Kidney capillary endothelial cell (primary cell): ENCODE results near the gene APLP2.
"Not testable (repeated sequence)": the region's sequence is repeated elsewhere in the genome, so short reads cannot be mapped to it uniquely, and the experiment has no call there.

Experiments
- DNase-seq: peaks from one replicate; pipeline ENCODE4 v3.0.0-alpha.2; 2018; ENCODE audit warnings: low spot score

APLP2 gene

DNA sequence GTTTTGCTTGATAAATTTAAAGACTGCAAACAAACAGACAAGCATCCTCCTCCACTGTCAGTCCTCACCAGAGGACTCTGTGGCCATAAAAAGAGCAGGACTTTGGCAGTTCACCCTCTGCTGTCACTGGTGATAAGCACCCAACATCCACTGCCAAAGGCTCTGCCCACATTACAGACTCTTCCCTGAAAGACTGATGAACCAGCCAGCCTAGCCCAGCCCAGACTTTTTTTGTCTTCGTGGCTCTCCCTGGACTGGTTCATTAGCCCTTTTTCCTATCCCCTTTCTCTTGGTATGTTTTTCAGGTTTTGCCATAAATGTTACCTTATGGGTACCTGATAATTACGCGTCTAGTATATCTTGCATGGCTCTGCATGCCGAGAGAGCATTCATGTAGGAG lies 104.9 kb downstream of the APLP2 start:
- DNase-seq: no peak

DNA sequence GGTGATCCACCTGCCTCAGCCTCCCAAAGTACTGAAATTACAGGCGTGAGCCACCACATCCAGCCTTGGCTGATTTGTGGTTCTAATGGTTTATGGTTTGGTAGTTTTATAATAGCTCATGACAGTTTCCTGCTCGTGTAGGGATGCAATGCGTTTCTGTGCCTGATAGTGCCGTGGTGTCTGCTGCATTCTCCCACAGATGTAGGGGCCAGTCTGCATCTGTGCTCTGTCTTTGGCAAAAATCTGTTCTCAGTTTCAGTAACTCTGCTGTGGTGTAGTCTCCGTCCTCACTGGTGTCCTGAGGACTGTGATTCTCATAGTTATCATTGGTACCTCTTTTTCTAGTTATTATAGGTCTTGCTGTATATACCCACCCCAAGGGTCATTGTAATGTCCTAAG lies 106.2 kb downstream of the APLP2 start:
- DNase-seq: no peak

DNA sequence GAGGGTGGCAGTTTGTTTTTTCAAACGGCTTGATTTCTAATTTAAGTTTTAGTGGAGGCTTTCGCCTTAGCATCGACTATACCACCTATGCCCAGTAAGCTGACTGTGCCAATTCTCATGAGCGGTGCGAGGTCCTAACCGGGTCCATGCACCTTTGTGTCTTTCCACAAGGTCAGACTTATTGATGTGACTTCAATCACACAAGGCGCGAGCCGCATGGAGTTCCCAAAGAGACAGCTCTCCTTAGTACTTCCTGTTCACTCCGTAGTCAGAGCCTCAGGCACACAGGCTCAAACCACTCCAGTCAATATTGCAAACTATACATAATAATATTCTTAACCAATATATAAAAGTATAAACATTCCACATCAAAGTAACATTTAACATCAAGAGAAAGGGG lies 108.1 kb downstream of the APLP2 start:
- no peak for DNase-seq

DNA sequence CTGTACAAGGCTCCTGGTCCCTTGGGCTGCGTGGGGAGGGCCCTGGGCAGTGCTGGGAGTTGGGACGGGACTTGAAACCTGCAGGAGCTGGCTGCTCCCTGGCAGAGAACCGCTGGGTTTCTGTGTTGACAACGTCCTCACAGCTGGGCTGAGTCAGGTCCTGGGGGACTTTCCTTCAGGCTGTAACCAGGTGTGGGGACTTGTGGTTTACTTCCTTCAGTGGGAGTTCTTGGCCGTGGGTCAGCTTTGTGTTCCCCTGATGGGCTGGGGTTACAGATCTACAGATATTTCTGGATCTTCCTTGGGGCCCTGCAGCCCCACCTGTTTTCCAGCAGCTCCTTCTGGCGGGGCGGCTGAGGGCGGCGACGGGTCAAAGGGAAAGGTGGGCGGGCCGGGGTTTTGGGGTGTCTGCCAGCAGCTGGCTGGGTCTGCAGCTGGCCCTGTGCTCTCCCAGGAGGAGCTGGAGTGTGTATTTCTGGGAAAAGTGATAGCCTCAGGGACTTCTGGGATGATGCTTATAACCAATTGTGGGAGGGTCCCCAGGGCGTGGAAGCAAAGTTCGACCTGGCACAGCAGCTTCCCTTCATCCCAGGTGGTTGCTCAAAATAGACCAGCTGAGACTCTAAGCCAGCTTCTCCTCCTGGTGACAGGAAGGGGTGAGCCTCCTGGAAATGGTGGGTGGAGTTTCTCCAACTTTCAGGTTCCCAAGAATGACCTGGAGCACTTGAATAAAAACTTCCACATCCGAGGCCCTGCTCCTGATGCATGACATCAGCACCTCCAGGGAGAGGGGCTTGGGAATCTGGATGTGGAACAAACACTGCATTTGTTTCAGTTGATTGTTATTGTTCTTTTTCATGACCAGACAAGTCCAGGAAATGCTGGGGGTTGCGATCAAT lies 109.0 kb downstream of the APLP2 start:
- DNase-seq: no peak

DNA sequence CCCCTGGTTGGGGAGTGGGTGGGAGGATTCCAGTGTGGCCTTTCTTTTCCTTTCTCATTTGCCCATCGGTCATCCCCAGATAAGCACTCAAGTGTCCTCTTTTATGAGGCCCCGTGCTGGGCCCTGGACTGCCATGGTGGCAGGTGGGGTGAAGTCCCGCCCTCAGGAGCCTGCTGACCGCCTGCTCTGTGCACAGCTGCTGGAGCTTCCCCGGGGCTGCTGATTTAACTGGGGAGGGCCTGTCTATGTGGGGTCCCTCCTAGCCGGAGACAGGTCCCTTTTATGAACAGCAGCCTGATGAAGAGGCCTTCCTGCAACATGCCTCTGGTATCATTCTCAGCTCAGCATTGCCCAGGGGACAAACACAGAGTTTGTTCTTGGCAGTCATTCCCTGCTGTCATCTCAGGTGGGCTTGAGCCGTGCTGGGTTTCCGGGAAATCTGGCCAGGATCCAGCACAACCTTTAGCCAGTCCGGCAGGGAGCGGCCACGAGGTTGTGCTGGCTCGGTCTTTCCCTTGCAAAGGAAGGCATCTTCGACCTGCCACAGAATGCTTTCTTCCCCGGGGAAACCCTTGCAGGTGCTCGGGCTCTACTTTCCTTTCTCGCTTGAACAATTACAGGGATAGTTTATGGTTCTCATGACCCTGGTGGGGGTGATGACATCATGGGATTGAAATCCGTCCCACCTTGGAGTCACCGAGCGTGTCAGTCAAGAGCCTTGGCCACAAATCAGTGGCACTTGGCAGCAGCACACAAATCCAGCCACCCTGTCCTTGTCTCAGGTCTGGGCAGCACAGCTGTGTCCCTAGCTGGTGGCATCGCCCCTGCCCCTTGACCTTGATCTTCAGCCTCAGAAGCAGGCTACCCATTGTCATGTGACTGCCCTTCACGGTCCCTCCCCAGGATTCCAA lies 110.0 kb downstream of the APLP2 start:
- no peak for DNase-seq

DNA sequence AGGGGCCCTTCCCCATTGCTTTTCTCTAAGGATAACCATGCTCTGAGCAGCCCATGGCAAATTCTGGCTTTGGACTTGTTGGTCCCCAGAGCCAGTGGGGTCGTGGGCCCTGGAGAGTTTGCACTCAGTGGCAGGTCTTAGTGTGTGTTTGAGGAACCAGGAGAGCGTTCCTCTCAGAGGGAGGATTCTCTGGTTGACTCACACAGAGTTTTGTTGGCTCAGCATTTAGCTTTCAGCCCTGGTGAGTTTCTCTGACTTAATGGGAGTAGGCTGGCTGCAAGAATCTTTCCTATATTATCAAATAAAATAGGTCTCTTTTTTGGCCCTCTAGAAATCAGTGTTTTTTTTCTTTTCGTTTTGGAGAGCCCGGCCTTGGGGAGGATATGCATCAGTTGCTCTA lies 110.8 kb downstream of the APLP2 start:
- no peak for DNase-seq

DNA sequence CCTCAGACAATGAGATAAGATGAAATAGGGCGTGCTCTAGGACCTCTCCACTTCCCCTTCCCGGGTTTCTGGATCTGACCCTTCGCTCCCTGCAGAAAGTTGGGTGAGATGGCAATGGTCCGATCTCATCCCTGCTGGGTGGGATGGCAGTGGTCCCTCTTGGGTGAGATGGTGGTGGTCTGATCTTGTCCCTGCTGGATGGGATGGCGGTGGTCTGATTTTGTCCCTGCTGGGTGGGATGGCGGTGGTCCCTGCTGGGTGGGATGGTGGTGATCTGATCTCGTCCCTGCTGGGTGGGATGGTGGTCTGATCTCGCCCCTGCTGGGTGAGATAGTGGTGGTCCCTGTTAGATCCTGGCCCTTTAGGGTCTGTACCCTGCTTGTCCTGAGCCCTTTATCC lies 111.2 kb downstream of the APLP2 start:
- no peak for DNase-seq

DNA sequence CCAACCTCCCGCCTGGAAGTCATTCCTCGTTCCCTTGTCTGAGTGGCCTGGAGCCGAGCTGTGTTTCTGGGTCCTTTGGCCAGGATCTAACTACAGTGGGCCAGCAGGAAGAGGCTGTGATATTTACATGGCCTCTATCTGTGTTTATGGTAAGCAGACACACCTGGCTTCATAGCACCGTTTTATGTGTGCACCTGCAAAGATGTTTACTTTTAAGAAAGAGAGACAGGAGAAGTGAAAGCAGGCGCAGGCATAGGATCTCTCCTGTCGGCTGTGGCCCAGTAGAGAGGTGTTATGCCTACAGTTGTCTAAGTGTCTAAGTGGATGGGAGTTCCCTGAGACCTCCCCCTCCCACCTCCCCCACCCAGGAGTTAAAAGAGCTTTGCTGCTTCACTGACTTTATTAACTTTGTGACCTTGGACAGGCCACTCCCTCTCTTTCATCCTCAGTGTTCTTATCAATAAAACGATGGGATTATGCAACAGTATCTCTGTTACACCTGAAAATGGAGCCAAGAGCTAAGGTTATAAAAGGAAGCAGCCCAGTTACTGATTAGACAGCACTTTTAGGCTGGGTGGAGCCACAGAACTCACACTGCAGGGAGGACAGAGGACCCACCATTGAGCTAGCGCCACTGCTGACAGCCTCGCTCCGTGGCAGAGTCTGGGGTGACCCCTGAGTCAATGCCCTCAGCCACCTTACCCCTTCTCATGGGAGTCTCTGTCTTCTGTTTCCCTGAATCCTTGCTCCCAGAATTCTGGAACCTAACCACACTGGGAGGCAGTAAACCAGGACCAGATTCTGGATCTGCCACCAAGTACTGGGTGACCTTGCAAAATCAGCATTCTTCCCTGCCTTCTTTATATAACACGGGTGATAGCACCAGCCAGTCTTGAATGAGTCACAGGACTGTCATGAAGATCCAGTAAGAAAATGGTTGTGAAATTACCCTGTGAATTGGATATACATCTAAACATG lies 111.9 kb downstream of the APLP2 start:
- DNase-seq: no peak

DNA sequence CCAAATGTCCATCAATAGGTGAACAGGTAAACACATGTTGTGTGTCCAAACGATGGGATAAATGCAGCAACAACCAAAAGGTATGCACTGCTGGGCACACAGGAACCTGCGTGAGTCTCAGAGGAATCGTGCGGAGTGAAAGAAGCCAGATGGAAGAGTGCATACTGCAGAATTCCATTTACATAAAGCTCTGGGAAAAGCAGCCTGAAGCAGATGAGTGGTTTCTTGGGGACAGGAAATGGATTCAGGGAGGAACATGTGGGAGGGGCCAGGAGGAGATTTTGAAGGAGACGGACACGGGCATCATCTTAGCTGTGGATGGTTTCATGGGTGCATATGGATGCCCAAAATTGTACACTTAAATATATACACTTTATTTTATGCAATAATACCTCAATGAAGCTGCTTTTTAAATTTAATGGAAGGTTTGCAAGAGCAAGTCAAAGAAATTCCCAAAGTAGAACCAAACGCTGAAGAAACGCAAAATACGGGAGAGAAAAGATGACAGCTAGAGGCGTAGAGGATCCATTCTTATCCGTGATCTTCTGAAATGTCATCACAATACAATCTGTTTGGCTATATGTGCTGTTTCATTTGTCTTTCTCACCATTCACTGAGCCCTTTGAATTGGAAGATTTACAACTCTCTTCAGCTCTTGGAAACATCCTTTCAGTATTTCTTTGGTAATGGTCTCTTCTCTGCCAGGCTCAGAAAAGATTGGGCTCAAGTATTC lies 114.3 kb downstream of the APLP2 start:
- DNase-seq: no peak

DNA sequence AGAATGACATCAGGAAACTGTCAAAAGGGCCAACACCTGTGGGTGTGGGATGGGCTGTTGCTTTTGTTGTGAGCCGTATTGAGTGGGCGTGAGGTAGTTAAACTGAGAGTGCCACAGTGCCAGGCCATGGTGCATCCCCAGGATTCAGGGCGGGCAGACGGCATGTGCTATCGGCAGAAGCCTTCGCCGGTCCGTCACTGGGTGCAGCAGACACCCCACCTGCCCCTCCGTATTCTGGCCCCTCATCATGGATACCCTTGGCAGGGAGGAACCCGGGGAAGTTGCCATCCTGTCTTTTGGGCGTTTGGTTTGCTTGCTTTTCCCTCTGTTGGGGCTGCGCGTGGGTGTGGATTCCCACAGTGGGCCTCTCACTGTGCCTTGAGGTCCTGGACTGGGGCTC lies 117.4 kb downstream of the APLP2 start:
- DNase-seq: no peak

DNA sequence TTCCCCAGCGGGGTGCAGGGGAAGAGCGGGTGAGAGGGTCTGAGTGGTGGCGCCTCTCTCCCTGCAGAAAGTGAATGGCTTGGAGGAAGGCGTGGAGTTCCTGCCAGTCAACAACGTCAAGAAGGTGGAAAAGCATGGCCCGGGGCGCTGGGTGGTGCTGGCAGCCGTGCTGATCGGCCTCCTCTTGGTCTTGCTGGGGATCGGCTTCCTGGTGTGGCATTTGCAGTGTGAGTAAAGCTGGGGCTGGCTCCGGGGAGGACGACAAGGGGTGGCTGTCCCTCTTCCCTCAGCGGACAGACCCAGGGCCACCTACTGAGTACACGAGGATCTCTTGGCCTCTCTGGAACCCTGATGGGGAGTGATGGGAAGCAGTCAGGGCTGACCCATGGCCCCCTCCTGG lies 118.4 kb downstream of the APLP2 start:
- DNase-seq: no peak

DNA sequence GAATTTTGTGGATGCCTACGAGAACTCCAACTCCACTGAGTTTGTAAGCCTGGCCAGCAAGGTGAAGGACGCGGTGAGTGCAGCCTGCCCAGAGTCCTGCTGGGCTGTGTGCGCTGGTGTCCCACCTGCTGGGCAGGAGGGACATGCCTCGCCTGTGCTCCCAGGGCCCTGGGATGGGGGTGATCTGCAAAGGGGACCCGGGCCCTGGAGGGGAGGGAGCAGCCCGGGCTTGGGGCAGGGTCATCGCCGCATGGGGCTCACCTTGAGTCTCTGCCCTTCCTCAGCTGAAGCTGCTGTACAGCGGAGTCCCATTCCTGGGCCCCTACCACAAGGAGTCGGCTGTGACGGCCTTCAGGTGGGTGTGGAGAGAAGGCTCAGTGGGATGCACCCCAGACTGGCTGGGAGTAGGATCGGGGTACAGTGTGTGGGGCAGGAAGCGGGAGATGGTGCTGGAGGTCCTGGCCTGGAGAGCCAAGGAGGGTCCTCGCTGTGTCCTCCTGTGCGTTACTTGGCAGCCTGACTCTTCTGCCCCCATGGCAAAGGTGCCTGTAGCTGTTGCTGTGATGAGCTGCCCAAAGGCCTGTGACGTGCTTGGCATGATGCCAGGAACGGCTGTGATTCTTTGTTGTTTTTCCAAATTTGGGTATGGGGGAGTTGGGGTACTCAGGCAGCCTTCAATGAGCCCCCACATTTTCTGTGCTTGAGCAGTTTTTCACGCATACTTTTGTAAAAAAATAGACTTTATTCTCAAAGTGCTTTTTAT lies 119.1 kb downstream of the APLP2 start:
- no peak for DNase-seq

DNA sequence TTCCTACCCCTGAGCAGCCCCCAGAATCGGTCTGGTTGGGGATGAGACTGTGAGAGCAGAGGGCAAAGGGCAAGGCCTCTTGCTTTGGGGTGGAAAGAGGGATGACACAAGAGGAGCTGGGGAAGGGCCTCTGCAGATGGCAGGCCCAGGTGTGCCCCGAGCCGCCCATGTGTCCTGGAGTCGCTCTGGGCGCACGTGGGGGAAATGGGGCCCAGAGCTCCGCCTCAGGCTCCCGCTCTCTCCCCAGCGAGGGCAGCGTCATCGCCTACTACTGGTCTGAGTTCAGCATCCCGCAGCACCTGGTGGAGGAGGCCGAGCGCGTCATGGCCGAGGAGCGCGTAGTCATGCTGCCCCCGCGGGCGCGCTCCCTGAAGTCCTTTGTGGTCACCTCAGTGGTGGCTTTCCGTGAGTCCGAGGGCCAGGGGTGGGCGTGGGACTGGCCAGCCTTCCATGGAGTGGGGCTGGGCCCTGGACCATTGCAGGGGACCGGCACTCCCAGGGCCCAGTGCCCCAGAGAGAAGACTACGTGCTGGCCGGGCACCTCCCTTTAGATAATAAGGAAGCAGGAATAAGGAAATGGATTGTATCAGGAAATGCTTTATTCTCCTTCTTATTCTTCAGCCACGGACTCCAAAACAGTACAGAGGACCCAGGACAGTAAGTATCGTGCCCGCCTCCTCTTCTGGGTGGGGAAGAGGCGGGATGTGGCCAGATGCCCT lies 120.0 kb downstream of the APLP2 start:
- no peak for DNase-seq

DNA sequence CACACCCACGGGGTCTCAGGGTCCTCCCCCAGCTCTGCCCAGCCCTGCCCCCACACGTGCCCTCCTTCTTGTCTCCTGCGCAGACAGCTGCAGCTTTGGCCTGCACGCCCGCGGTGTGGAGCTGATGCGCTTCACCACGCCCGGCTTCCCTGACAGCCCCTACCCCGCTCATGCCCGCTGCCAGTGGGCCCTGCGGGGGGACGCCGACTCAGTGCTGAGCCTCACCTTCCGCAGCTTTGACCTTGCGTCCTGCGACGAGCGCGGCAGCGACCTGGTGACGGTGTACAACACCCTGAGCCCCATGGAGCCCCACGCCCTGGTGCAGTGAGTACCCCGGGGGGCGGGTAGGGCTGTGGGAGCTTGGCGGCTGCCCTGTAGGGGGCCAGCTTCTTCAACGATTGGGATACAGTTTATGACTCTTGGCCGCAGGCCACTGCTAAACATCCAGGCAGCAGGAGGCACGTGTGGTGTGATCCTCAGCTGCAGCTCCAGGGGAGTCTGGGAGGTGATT lies 120.7 kb downstream of the APLP2 start:
- no peak for DNase-seq

DNA sequence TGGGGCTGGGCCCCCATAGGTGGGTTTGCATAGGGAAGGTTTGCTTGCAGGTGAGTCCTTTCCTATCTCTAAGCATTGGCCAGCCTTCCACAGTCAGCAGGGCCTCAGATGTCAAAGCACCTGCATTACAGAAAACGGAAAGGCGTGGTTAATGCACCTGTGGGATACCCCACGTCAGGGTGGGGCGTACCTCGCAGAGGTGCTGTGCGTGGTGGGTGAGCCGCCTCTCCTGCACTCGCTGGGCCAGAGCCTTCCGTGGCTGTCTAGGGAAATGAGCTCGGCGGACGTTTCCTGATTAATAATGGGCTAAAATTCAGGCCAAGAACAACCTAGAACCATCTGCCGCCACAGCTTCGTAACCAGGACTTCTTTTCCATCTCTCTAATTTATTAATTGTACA lies 122.2 kb downstream of the APLP2 start:
- DNase-seq: no peak

DNA sequence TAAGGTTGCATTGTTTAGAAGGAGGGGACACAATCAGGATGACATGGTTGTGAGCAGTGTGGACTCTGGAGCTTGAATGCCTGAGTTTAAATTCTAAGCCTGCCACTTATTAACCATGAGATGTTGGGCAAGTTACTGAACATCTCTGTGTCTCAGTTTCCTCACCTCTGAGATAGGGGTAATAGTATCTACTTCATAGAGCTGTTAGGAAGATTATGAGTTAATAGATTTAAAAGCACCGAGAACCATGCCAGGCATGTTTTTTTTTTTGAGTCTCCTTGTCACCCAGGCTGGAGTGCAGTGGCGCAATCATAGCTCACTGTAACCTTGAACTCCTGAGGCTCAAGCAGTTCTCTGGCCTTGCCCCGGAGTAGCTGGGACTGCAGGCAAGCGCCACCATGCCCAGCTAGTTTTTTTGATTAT lies 123.2 kb downstream of the APLP2 start:
- no peak for DNase-seq

DNA sequence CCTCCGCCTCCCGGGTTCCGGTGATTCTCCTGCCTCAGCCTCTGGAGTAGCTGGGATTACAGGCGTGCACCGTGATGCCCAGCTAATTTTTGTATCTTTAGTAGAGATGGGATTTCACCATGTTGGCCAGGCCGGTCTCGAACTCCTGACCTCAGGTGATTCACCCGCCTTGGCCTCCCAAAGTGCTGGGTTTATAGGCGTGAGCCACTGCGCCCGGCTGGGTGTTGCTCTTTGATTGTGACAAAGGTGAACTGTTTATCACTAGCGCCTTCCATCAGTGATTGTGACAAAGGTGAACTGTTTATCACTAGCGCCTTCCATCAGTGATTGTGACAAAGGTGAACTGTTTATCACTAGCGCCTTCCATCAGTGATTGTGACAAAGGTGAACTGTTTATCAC lies 123.9 kb downstream of the APLP2 start:
- DNase-seq: not testable (repeated sequence)
